ENCODE data around the gene ANXA4.

The ANXA4 gene

DNA sequence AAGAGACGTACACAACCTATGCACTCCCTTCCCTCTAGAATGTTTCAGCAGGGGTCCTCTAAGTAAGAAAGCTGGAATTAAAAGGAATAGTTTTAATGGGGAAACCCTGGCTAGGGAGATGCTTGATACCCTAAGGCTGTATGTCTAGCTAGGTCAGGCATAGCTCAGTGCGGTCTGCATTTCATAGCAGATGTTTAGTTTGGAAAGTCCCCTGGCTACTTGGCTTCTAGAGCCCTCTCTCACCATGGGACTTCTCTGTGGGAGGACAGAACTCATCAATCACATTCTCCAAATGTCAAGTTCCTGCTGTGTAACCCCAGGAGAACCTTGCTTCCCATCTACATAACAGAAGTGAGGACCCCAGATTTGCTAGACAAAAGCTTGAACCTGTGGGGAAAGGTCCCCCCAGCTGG is 24.1 kb upstream of the ANXA4 start:
- no peak overlapping the region for H3K27ac ChIP-seq (replicated peaks)
- DNase-seq (ENCODE audit: low read depth in 1 of 2, low spot score in 1 of 2) = no peak

DNA sequence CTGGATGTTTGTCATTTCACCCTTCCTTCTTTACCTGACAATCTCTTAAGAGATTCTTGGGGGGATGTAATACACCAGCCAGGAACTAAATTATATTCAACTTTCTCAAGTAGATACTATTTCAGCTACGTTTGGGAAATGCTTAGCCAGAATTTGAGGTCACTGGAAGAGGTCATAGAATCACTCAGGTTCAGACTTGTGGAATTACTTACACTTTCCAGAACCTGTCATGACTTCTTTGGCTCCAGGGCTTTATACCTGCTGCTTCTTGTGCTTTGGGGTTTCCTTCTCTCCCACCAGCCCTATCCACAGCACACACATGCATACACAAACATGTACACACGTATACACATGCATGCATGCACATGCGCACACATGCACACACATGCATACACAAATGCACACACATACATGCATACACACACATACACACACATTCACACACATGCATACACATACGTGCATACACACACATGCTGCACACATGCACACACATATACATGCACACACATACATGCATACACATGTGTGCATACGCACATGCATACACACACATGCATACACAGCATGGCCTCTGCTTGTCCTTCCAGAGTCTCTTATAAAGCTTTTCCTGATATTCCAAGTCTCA is 23.5 kb upstream of the ANXA4 start:
- H3K4me3 ChIP-seq (replicated peaks; ENCODE audit: insufficient read depth, low read length) = no peak overlapping the region
- H3K27me3 ChIP-seq (ENCODE audit: insufficient read depth, poor library complexity, severe bottlenecking) = no peaks in the 10 kb centered on the region
- no peak for DNase-seq (ENCODE audit: low read depth in 1 of 2, low spot score in 1 of 2)
- TF ChIP-seq SPI1 (IDR thresholded peaks at IDR 0.05; ENCODE audit: borderline replicate concordance, low read depth) = no peak
- TF ChIP-seq GABPA (IDR thresholded peaks at IDR 0.05; ENCODE audit: low read depth) = no peak
- no peak for TF ChIP-seq REST (IDR thresholded peaks at IDR 0.05; ENCODE audit: insufficient replicate concordance, low read depth)
- no peak for TF ChIP-seq POLR2AphosphoS5 (IDR thresholded peaks at IDR 0.05; ENCODE audit: low read depth)
- TF ChIP-seq, protein P1, sequence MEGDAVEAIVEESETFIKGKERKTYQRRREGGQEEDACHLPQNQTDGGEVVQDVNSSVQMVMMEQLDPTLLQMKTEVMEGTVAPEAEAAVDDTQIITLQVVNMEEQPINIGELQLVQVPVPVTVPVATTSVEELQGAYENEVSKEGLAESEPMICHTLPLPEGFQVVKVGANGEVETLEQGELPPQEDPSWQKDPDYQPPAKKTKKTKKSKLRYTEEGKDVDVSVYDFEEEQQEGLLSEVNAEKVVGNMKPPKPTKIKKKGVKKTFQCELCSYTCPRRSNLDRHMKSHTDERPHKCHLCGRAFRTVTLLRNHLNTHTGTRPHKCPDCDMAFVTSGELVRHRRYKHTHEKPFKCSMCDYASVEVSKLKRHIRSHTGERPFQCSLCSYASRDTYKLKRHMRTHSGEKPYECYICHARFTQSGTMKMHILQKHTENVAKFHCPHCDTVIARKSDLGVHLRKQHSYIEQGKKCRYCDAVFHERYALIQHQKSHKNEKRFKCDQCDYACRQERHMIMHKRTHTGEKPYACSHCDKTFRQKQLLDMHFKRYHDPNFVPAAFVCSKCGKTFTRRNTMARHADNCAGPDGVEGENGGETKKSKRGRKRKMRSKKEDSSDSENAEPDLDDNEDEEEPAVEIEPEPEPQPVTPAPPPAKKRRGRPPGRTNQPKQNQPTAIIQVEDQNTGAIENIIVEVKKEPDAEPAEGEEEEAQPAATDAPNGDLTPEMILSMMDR (IDR thresholded peaks at IDR 0.05; ENCODE audit: insufficient read depth, low read length) = no peak
- H3K27ac ChIP-seq (replicated peaks) = no peak overlapping the region

More for the DNA sequence above, 24.1 kb upstream of the ANXA4 start:
- TF ChIP-seq POLR2AphosphoS5 (IDR thresholded peaks at IDR 0.05; ENCODE audit: low read depth) = no peak
- no peak for TF ChIP-seq GABPA (IDR thresholded peaks at IDR 0.05; ENCODE audit: low read depth)
- no peak for TF ChIP-seq REST (IDR thresholded peaks at IDR 0.05; ENCODE audit: insufficient replicate concordance, low read depth)
- TF ChIP-seq SPI1 (IDR thresholded peaks at IDR 0.05; ENCODE audit: borderline replicate concordance, low read depth) = no peak
- TF ChIP-seq, protein P1 (IDR thresholded peaks at IDR 0.05; ENCODE audit: insufficient read depth, low read length) = no peak
- Histone ChIP-seq H3K4me3 (replicated peaks; ENCODE audit: insufficient read depth, low read length) (no peak overlapping the region), H3K27me3 (ENCODE audit: insufficient read depth, poor library complexity, severe bottlenecking) (no peaks in the 10 kb centered on the region)

DNA sequence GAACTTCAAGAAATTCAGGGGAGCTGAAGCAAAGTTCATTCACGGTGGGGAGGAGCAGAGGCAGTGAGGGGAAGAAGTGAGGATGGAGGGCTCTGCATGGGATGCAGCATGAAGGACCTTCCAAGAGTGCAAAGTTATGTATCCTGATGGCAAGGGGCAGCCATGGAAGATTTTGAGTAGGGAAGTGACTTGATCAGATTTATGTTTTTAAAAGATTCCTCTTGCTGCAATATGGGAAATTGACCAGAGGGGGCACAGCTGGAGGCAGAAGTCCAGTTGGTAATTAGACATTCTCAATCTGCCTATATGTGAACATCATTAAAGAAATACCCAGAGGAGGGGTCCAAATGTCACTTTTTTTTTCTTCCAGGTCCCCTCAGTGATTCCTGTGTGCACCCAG is 21.5 kb upstream of the ANXA4 start:
- Histone ChIP-seq H3K27me3 (ENCODE audit: insufficient read depth, poor library complexity, severe bottlenecking) (no peaks in the 10 kb centered on the region), H3K27ac (replicated peaks) (no peak overlapping the region), H3K4me3 (replicated peaks; ENCODE audit: insufficient read depth, low read length) (no peak overlapping the region)
- no peak for DNase-seq (ENCODE audit: low read depth in 1 of 2, low spot score in 1 of 2)
- TF ChIP-seq REST (IDR thresholded peaks at IDR 0.05; ENCODE audit: insufficient replicate concordance, low read depth) (no peak), SPI1 (IDR thresholded peaks at IDR 0.05; ENCODE audit: borderline replicate concordance, low read depth) (no peak), GABPA (IDR thresholded peaks at IDR 0.05; ENCODE audit: low read depth) (no peak), POLR2AphosphoS5 (IDR thresholded peaks at IDR 0.05; ENCODE audit: low read depth) (no peak)
- TF ChIP-seq, protein P1 (IDR thresholded peaks at IDR 0.05; ENCODE audit: insufficient read depth, low read length) = no peak
